Measurements from ENCODE around the gene GNAQ.

GNAQ gene

DNA sequence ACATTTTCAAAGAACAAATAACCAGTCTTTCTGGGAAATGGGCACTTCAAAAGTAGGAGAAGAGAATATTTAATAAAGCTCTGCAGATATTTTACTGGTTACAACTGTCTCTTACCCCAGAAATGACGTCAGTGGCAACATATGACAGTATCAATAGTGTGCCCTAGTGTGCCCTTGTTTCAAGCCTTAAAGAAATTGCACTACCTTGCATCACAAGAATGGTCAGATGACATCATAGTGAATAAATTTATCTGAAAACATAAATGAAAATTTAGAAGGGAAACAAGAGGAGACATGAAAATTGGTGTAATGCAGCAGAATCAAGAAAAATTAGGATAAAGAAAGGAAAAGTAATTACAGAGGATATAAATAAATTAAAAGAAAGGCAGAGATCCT, 176.7 kb downstream of the GNAQ start:
- TF ChIP-seq, protein P1, sequence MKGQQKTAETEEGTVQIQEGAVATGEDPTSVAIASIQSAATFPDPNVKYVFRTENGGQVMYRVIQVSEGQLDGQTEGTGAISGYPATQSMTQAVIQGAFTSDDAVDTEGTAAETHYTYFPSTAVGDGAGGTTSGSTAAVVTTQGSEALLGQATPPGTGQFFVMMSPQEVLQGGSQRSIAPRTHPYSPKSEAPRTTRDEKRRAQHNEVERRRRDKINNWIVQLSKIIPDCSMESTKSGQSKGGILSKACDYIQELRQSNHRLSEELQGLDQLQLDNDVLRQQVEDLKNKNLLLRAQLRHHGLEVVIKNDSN (IDR thresholded peaks at IDR 0.05), result no peak
- no peak for TF ChIP-seq FOXM1 (IDR thresholded peaks at IDR 0.05; ENCODE audit: borderline replicate concordance, low read depth)
- TF ChIP-seq CREB1 (IDR thresholded peaks at IDR 0.05; ENCODE audit: low read depth), result no peak
- TF ChIP-seq CEBPB (IDR thresholded peaks at IDR 0.05), result no peak
- TF ChIP-seq YY1 (IDR thresholded peaks at IDR 0.05; ENCODE audit: low read depth), result no peak
- TF ChIP-seq TAF1 (IDR thresholded peaks at IDR 0.05; ENCODE audit: low read depth), result no peak
- TF ChIP-seq, protein P2, sequence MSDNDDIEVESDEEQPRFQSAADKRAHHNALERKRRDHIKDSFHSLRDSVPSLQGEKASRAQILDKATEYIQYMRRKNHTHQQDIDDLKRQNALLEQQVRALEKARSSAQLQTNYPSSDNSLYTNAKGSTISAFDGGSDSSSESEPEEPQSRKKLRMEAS (IDR thresholded peaks at IDR 0.05), result no peak
- no peak for TF ChIP-seq EP300 (IDR thresholded peaks at IDR 0.05; ENCODE audit: borderline replicate concordance)
- TF ChIP-seq, protein P3, sequence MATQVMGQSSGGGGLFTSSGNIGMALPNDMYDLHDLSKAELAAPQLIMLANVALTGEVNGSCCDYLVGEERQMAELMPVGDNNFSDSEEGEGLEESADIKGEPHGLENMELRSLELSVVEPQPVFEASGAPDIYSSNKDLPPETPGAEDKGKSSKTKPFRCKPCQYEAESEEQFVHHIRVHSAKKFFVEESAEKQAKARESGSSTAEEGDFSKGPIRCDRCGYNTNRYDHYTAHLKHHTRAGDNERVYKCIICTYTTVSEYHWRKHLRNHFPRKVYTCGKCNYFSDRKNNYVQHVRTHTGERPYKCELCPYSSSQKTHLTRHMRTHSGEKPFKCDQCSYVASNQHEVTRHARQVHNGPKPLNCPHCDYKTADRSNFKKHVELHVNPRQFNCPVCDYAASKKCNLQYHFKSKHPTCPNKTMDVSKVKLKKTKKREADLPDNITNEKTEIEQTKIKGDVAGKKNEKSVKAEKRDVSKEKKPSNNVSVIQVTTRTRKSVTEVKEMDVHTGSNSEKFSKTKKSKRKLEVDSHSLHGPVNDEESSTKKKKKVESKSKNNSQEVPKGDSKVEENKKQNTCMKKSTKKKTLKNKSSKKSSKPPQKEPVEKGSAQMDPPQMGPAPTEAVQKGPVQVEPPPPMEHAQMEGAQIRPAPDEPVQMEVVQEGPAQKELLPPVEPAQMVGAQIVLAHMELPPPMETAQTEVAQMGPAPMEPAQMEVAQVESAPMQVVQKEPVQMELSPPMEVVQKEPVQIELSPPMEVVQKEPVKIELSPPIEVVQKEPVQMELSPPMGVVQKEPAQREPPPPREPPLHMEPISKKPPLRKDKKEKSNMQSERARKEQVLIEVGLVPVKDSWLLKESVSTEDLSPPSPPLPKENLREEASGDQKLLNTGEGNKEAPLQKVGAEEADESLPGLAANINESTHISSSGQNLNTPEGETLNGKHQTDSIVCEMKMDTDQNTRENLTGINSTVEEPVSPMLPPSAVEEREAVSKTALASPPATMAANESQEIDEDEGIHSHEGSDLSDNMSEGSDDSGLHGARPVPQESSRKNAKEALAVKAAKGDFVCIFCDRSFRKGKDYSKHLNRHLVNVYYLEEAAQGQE (IDR thresholded peaks at IDR 0.05; ENCODE audit: low read depth), result no peak
- TF ChIP-seq TCF12 (IDR thresholded peaks at IDR 0.05; ENCODE audit: low read depth), result no peak
- TF ChIP-seq RAD21 (IDR thresholded peaks at IDR 0.05; ENCODE audit: low read depth), result no peak
- no peak for TF ChIP-seq EGR1 (IDR thresholded peaks at IDR 0.05)
- no peak for TF ChIP-seq TEAD4 (IDR thresholded peaks at IDR 0.05)
- TF ChIP-seq NFIC (IDR thresholded peaks at IDR 0.05), result no peak

DNA sequence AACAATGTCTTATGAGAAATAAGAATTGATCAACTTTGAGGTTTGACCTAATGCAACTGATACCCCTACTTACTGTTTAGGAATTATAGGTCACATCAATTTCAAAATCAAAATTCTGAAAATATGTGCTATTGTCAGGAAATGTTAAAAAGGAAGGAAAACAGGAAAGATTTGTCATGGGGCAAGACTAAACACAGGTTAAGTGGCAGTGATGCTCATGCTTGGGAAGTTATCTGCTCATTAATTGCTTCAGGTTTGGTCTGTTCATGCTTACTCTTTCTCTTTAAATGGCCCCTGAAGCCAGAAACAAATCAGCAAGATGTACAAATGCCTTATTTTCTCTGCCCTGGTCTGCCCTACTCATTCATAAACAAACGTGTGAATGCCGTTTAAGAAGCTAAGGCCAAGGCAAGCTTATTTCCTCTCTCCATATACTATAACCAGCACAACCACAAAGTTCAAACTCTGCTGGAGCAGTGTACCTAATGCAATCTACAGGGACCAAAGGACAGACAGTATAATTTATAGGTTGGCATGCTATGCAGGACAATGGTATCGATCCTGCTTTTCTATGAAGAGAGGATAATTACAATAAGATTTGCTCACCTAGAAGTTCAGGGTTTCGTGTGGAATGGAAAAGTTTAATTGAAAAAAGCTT, 177.2 kb downstream of the GNAQ start:
- no peak for TF ChIP-seq EGR1 (IDR thresholded peaks at IDR 0.05)
- TF ChIP-seq CREB1 (IDR thresholded peaks at IDR 0.05; ENCODE audit: low read depth), result no peak
- TF ChIP-seq YY1 (IDR thresholded peaks at IDR 0.05; ENCODE audit: low read depth), result no peak
- TF ChIP-seq, protein P2 (IDR thresholded peaks at IDR 0.05), result no peak
- TF ChIP-seq, protein P1 (IDR thresholded peaks at IDR 0.05), result no peak
- TF ChIP-seq, protein P3 (IDR thresholded peaks at IDR 0.05; ENCODE audit: low read depth), result no peak
- TF ChIP-seq EP300 (IDR thresholded peaks at IDR 0.05; ENCODE audit: borderline replicate concordance), result no peak
- no peak for TF ChIP-seq TAF1 (IDR thresholded peaks at IDR 0.05; ENCODE audit: low read depth)
- no peak for TF ChIP-seq CEBPB (IDR thresholded peaks at IDR 0.05)
- TF ChIP-seq TEAD4 (IDR thresholded peaks at IDR 0.05), result no peak
- TF ChIP-seq TCF12 (IDR thresholded peaks at IDR 0.05; ENCODE audit: low read depth), result no peak
- no peak for TF ChIP-seq RAD21 (IDR thresholded peaks at IDR 0.05; ENCODE audit: low read depth)

DNA sequence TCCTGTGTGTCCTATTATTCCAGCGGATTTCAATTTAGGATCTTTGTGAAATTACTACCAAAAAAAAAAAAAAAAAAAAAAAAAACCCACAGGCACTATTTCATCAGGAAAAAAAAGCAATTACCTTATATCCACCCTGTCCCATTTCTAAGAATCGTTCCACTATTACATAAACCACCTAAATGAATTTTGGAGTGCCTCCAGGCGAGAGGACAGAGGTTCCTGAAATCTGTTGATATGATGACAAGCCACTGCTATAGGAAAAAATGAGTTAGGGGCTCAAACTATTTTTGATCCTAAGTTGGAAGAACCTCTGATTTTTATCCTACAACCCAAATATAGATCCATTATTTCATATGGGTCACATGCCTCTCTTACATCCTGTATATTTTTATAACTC, 177.9 kb downstream of the GNAQ start:
- no peak for TF ChIP-seq EGR1 (IDR thresholded peaks at IDR 0.05)
- TF ChIP-seq FOXM1 (IDR thresholded peaks at IDR 0.05; ENCODE audit: borderline replicate concordance, low read depth), result no peak
- no peak for TF ChIP-seq ZBTB7A (IDR thresholded peaks at IDR 0.05; ENCODE audit: low read depth)
- TF ChIP-seq TEAD4 (IDR thresholded peaks at IDR 0.05), result no peak
- TF ChIP-seq RAD21 (IDR thresholded peaks at IDR 0.05; ENCODE audit: low read depth), result no peak
- no peak for TF ChIP-seq CREB1 (IDR thresholded peaks at IDR 0.05; ENCODE audit: low read depth)
- TF ChIP-seq TAF1 (IDR thresholded peaks at IDR 0.05; ENCODE audit: low read depth), result no peak
- TF ChIP-seq NFIC (IDR thresholded peaks at IDR 0.05), result no peak
- TF ChIP-seq YY1 (IDR thresholded peaks at IDR 0.05; ENCODE audit: low read depth), result no peak
- TF ChIP-seq, protein P2 (IDR thresholded peaks at IDR 0.05), result no peak
- TF ChIP-seq CEBPB (IDR thresholded peaks at IDR 0.05), result no peak
- TF ChIP-seq EP300 (IDR thresholded peaks at IDR 0.05; ENCODE audit: borderline replicate concordance), result no peak
- TF ChIP-seq, protein P3 (IDR thresholded peaks at IDR 0.05; ENCODE audit: low read depth), result no peak

Data from Ishikawa (cell line).